CD14-positive monocyte (primary cell): ENCODE measurements around the gene NUDT22. TPM values are rescaled to one million over a fixed set of nuclear protein-coding genes. Genes with fewer than 3 reads are reported as not detected.

Source experiments
- DNase-seq, 3 donors: peaks; one replicate each; pipeline ENCODE4 v3.0.0-alpha.2; 2011 to 2022
- H2AFZ ChIP-seq: 2 replicates; pipeline ENCODE4 v1.6.0; 2012; ENCODE audit warnings: mild to moderate bottlenecking, low read depth, low read length, inconsistent platforms; ENCODE audit not compliant: insufficient read depth, poor library complexity, severe bottlenecking
- H3K27ac ChIP-seq, 2 donors: 1 replicate in 1 of 2; 2 replicates in 1 of 2; pipeline ENCODE4 v1.5.1; 2012 to 2013; ENCODE audit warnings: low read length in 2 of 2, control low read depth in 1 of 2, inconsistent platforms in 1 of 2, low read depth in 1 of 2, mild to moderate bottlenecking in 1 of 2
- H3K27me3 ChIP-seq, 2 donors: one replicate each; pipeline versions ENCODE4 v1.6.0 to v1.6.1; 2011 to 2013; ENCODE audit warnings: low read length in 2 of 2; ENCODE audit not compliant: control insufficient read depth in 2 of 2, insufficient read depth in 2 of 2
- H3K36me3 ChIP-seq, 2 donors: replicated peaks in 1 of 2; 1 replicate in 1 of 2; 2 replicates in 1 of 2; pipeline versions ENCODE4 v1.5.1 to v1.6.1; 2012 to 2013; ENCODE audit warnings: low read length in 2 of 2, control low read depth in 1 of 2, inconsistent platforms in 1 of 2, mild to moderate bottlenecking in 1 of 2; ENCODE audit not compliant: insufficient read depth in 2 of 2, control insufficient read depth in 1 of 2
- H3K4me1 ChIP-seq, 2 donors: 1 replicate in 1 of 2; 2 replicates in 1 of 2; pipeline versions ENCODE4 v1.5.1 to v1.6.1; 2012 to 2013; ENCODE audit warnings: low read length in 2 of 2, control low read depth in 1 of 2, inconsistent platforms in 1 of 2, mild to moderate bottlenecking in 1 of 2, moderate library complexity in 1 of 2; ENCODE audit not compliant: insufficient read depth in 2 of 2, control insufficient read depth in 1 of 2
- H3K4me2 ChIP-seq: replicated peaks from 2 replicates; pipeline ENCODE3; 2012; ENCODE audit warnings: low read length, moderate library complexity, mild to moderate bottlenecking; ENCODE audit not compliant: poor library complexity, severe bottlenecking; ENCODE audit errors: extremely low read depth
- H3K4me3 ChIP-seq, 3 experiments: fragments of 200-600 bp in 1 of 3; sonication (generic) in 1 of 3; replicated peaks in 1 of 3; 1 replicate in 2 of 3; 2 replicates in 1 of 3; pipeline ENCODE4 v1.5.1; 2011 to 2013; ENCODE audit warnings: low read length in 3 of 3, mild to moderate bottlenecking in 3 of 3, control low read depth in 2 of 3, low read depth in 2 of 3, inconsistent platforms in 1 of 3, moderate library complexity in 1 of 3
- H3K79me2 ChIP-seq: 2 replicates; pipeline ENCODE4 v1.6.0; 2012; ENCODE audit warnings: mild to moderate bottlenecking, control low read depth, inconsistent platforms, low read length, moderate library complexity; ENCODE audit not compliant: insufficient read depth
- H3K9ac ChIP-seq: 2 replicates; pipeline ENCODE4 v1.6.0; 2017; ENCODE audit warnings: low read length, mild to moderate bottlenecking; ENCODE audit not compliant: insufficient read depth, poor library complexity, severe bottlenecking
- H3K9me3 ChIP-seq, 2 donors: replicated peaks in 1 of 2; 1 replicate in 1 of 2; 2 replicates in 1 of 2; pipeline versions ENCODE4 v1.5.1 to v1.6.1; 2012 to 2013; ENCODE audit warnings: low read length in 2 of 2, control low read depth in 1 of 2; ENCODE audit not compliant: control insufficient read depth in 1 of 2, insufficient read depth in 1 of 2
- H4K20me1 ChIP-seq: 2 replicates; pipeline ENCODE4 v1.6.0; 2012; ENCODE audit warnings: mild to moderate bottlenecking, low read length, control low read depth, moderate library complexity; ENCODE audit not compliant: insufficient read depth
- H3K27ac Mint-ChIP-seq, 7 donors: one replicate each; pipeline ENCODE4 v1.8.0; 2020; ENCODE audit warnings: mild to moderate bottlenecking in 7 of 7, mixed read lengths in 7 of 7, moderate library complexity in 6 of 7, inconsistent platforms in 2 of 7
- H3K27me3 Mint-ChIP-seq, 3 donors: one replicate each; pipeline ENCODE4 v1.8.0; 2021 to 2022; ENCODE audit warnings: low read depth in 3 of 3, mild to moderate bottlenecking in 3 of 3, mixed read lengths in 3 of 3, moderate library complexity in 3 of 3, inconsistent platforms in 1 of 3
- H3K36me3 Mint-ChIP-seq, 2 donors: one replicate each; pipeline ENCODE4 v1.8.0; 2020; ENCODE audit warnings: mixed read lengths in 2 of 2, inconsistent platforms in 1 of 2, mild to moderate bottlenecking in 1 of 2
- H3K4me1 Mint-ChIP-seq: one replicate; pipeline ENCODE4 v1.8.0; 2020; ENCODE audit warnings: mild to moderate bottlenecking, mixed read lengths
- H3K4me3 Mint-ChIP-seq, 2 donors: one replicate each; pipeline ENCODE4 v1.8.0; 2020; ENCODE audit warnings: mild to moderate bottlenecking in 2 of 2, mixed read lengths in 2 of 2, moderate library complexity in 1 of 2
- H3K9me3 Mint-ChIP-seq, 7 donors: one replicate each; pipeline ENCODE4 v1.8.0; 2020 to 2022; ENCODE audit warnings: mixed read lengths in 7 of 7, mild to moderate bottlenecking in 6 of 7, moderate library complexity in 6 of 7, inconsistent platforms in 2 of 7
- CTCF ChIP-seq: fragments of 200-600 bp; IDR thresholded peaks from one replicate; pipeline ENCODE4 v1.8.0; 2022; ENCODE audit warnings: antibody characterized with exemption, mild to moderate bottlenecking
- WGBS: methylation state at CpG from one replicate; pipeline ENCODE4 v1.1.5; 2013; ENCODE audit warnings: missing lambda C conversion rate; ENCODE audit not compliant: insufficient coverage; 5-methylcytosine and 5-hydroxymethylcytosine counted together
- intact Hi-C, 2 donors: fragments of 100-400 bp; cut with micrococcal nuclease; formaldehyde crosslinking; loops; one replicate each; pipeline versions ENCODE4 v1.15.0 to v1.15.1; 2023
- polyA plus RNA-seq, 3 donors: library from polyadenylated mRNA; depleted of rRNA in 1 of 3; unstranded in 2 of 3; stranded (reverse) in 1 of 3; fragments of 300-500 nt in 2 of 3; fragments of >200 nt in 1 of 3; fragmentation: Illumina TruSeq in 2 of 3; gene quantifications; 1 replicate in 2 of 3; 2 replicates in 1 of 3; pipeline ENCODE4 v1.2.3, GENCODE V29; 2012 to 2021

Gene NUDT22
- polyA plus RNA-seq, 3 donors = 47.9 to 86.1 (median 56.1) TPM

DNA sequence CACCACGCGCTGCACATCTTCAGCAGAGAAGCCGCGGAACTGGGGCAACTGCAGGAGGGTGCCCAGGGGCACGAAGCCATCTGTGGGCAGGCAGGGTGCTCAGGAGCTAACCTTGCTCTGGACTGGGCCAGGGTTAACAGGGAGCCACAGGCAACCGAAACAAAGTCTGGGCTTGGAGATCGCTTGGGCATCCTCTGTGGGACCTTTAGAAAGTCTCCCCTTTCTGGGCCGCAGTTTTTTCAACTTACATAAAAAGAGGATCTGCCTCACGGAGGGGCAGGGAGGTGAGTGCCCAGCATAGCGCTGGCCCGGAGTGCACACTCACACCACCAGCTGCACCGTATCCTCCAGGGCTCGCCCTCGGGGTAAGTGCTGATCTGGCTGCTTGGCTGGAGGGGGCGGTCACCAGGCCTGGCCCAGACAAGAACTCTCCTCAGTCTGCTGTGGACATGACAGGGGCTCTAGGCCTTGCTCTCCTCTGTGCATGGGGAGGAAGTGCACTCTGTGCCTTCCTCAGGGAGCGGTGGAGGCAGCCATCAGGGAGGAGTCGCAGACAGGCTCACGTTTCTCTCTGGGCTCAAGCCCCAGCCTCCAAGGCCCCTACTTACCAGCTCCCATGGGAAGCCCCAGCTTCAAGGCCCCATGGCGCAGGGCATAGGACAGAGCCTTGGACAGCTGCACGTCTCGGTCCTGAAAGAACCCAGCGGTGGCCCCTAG, 1.0 kb upstream of the NUDT22 start:
- peaks cover 28 to 51% of the 10 kb centered on the region in 2 donors for H3K36me3 Mint-ChIP-seq
- peaks cover 37 to 39% of the 10 kb centered on the region in 2 donors for H3K36me3 ChIP-seq
- H3K4me1 ChIP-seq = peaks cover 39 to 50% of the 10 kb centered on the region in 2 donors
- peak overlapping the region; percentile 98 for H3K4me2 ChIP-seq
- no peak for DNase-seq
- H3K27ac Mint-ChIP-seq = peak overlapping the region; percentile 35 to 95 (median 77)
- H3K4me3 Mint-ChIP-seq = peak overlapping the region; percentile 68 to 81
- H3K27ac ChIP-seq = peak overlapping the region; percentile 15 to 92
- H3K27me3 ChIP-seq = no peaks in the 10 kb centered on the region
- H3K9me3 Mint-ChIP-seq = no peaks in the 10 kb centered on the region
- WGBS = 86% methylated on average over 11 of the region's 22 CpGs
- peak overlapping the region; percentile 65 to 97 (median 96) for H3K4me3 ChIP-seq
- intact Hi-C loops = no loop called here
- peaks cover 47% of the 10 kb centered on the region for H4K20me1 ChIP-seq
- H3K4me1 Mint-ChIP-seq = peaks cover 42% of the 10 kb centered on the region
- H3K27me3 Mint-ChIP-seq = peaks cover 0 to 1% (median 0%) of the 10 kb centered on the region in 3 donors
- no peaks in the 10 kb centered on the region for H3K9me3 ChIP-seq
- H2AFZ ChIP-seq = no peak overlapping the region
- H3K79me2 ChIP-seq = peaks cover 40% of the 10 kb centered on the region
- TF ChIP-seq CTCF = no peak
- H3K9ac ChIP-seq = peak overlapping the region; percentile 84

GRCh38 chr11:64226507-64227051, 505 bp downstream of the NUDT22 start:
- under 1% methylated on average over 26 of the region's 26 CpGs for WGBS
- Histone ChIP-seq H3K4me3 (peak overlapping the region; percentile 65 to 97 (median 96)), H3K9ac (peak overlapping the region; percentile 84), H3K36me3 (peaks cover 23 to 24% of the 10 kb centered on the region in 2 donors), H2AFZ (peak overlapping the region; percentile 83), H3K4me2 (peak overlapping the region; percentile 98), H4K20me1 (peaks cover 33% of the 10 kb centered on the region), H3K4me1 (peaks cover 47 to 65% of the 10 kb centered on the region in 2 donors), H3K27me3 (no peaks in the 10 kb centered on the region), H3K27ac (peak overlapping the region; percentile 78 to 92), H3K9me3 (no peaks in the 10 kb centered on the region), H3K79me2 (peaks cover 38% of the 10 kb centered on the region)
- peaks cover 0 to 1% (median 0%) of the 10 kb centered on the region in 3 donors for H3K27me3 Mint-ChIP-seq
- peak overlapping the region; percentile 77 to 91 (median 88) for H3K27ac Mint-ChIP-seq
- peak; percentile 64 to 71 (median 68) for DNase-seq
- peaks cover 49% of the 10 kb centered on the region for H3K4me1 Mint-ChIP-seq
- intact Hi-C loops = loop anchor here in 1 of 2 donors (1.0 to 2.0 kb wide), 2 partner anchors 14 to 19 kb away; partner anchors contain the start of gene FKBP2
- TF ChIP-seq CTCF = no peak
- H3K36me3 Mint-ChIP-seq = peaks cover 15 to 36% of the 10 kb centered on the region in 2 donors
- peak overlapping the region; percentile 81 to 89 for H3K4me3 Mint-ChIP-seq
- H3K9me3 Mint-ChIP-seq = no peaks in the 10 kb centered on the region
